ENCODE data around the gene MDN1.

Gene MDN1

GRCh38 chr6:89681983-89682564 is 137.5 kb downstream of the MDN1 start:
- H3K27ac ChIP-seq (ENCODE audit: poor library complexity, severe bottlenecking), result no peak overlapping the region
- H3K4me1 ChIP-seq (ENCODE audit: insufficient read depth, poor library complexity, severe bottlenecking), result no peaks in the 10 kb centered on the region
- H3K36me3 ChIP-seq (ENCODE audit: low read depth), result peaks cover 93% of the 10 kb centered on the region
- H3K27me3 ChIP-seq (ENCODE audit: insufficient read depth, poor library complexity, severe bottlenecking), result no peaks in the 10 kb centered on the region
- H3K4me3 ChIP-seq (ENCODE audit: severe bottlenecking), result no peak overlapping the region
- H3K9me3 ChIP-seq (ENCODE audit: severe bottlenecking), result no peaks in the 10 kb centered on the region
- ATAC-seq (ENCODE audit: low read depth) (no peak), DNase-seq (ENCODE audit: low spot score) (no peak)
- TF ChIP-seq, protein P1, sequence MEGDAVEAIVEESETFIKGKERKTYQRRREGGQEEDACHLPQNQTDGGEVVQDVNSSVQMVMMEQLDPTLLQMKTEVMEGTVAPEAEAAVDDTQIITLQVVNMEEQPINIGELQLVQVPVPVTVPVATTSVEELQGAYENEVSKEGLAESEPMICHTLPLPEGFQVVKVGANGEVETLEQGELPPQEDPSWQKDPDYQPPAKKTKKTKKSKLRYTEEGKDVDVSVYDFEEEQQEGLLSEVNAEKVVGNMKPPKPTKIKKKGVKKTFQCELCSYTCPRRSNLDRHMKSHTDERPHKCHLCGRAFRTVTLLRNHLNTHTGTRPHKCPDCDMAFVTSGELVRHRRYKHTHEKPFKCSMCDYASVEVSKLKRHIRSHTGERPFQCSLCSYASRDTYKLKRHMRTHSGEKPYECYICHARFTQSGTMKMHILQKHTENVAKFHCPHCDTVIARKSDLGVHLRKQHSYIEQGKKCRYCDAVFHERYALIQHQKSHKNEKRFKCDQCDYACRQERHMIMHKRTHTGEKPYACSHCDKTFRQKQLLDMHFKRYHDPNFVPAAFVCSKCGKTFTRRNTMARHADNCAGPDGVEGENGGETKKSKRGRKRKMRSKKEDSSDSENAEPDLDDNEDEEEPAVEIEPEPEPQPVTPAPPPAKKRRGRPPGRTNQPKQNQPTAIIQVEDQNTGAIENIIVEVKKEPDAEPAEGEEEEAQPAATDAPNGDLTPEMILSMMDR (IDR thresholded peaks at IDR 0.05; ENCODE audit: poor library complexity, severe bottlenecking), result no peak

GRCh38 chr6:89680551-89680950 is 139.0 kb downstream of the MDN1 start:
- H3K4me3 ChIP-seq (ENCODE audit: severe bottlenecking), result no peak overlapping the region
- H3K9me3 ChIP-seq (ENCODE audit: severe bottlenecking), result no peaks in the 10 kb centered on the region
- TF ChIP-seq, protein P1 (IDR thresholded peaks at IDR 0.05; ENCODE audit: poor library complexity, severe bottlenecking), result no peak
- H3K27me3 ChIP-seq (ENCODE audit: insufficient read depth, poor library complexity, severe bottlenecking), result no peaks in the 10 kb centered on the region
- ATAC-seq (ENCODE audit: low read depth), result no peak
- no peaks in the 10 kb centered on the region for H3K4me1 ChIP-seq (ENCODE audit: insufficient read depth, poor library complexity, severe bottlenecking)
- peaks cover 94% of the 10 kb centered on the region for H3K36me3 ChIP-seq (ENCODE audit: low read depth)
- no peak overlapping the region for H3K27ac ChIP-seq (ENCODE audit: poor library complexity, severe bottlenecking)
- DNase-seq (ENCODE audit: low spot score), result no peak

DNA sequence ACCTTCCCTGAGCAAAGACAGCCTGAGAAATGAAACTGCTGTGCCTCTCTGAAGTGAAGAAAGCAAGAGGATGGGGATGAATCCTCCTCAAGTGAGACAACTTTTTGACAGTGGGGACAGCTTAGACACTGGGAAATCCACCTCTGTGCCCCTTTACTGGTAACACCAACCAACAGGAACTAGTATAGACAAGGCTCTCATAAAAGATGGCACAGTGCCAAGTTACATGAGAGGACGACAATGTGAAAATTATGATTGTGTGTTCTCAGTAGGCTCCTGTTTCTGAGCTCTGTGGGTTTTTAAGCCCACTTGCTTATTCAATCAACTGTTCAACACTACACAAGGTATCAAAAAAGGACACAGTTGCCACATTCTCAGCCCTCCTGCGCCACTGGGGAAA is 139.4 kb downstream of the MDN1 start:
- no peak overlapping the region for H3K4me3 ChIP-seq (ENCODE audit: severe bottlenecking)
- TF ChIP-seq, protein P1 (IDR thresholded peaks at IDR 0.05; ENCODE audit: poor library complexity, severe bottlenecking), result no peak
- peaks cover 94% of the 10 kb centered on the region for H3K36me3 ChIP-seq (ENCODE audit: low read depth)
- no peak overlapping the region for H3K27ac ChIP-seq (ENCODE audit: poor library complexity, severe bottlenecking)
- ATAC-seq (ENCODE audit: low read depth) (no peak), DNase-seq (ENCODE audit: low spot score) (no peak)
- H3K27me3 ChIP-seq (ENCODE audit: insufficient read depth, poor library complexity, severe bottlenecking), result no peaks in the 10 kb centered on the region
- no peaks in the 10 kb centered on the region for H3K9me3 ChIP-seq (ENCODE audit: severe bottlenecking)
- no peaks in the 10 kb centered on the region for H3K4me1 ChIP-seq (ENCODE audit: insufficient read depth, poor library complexity, severe bottlenecking)

GRCh38 chr6:89679215-89680120 is 140.1 kb downstream of the MDN1 start:
- TF ChIP-seq, protein P1 (IDR thresholded peaks at IDR 0.05; ENCODE audit: poor library complexity, severe bottlenecking), result no peak
- no peak overlapping the region for H3K27ac ChIP-seq (ENCODE audit: poor library complexity, severe bottlenecking)
- H3K27me3 ChIP-seq (ENCODE audit: insufficient read depth, poor library complexity, severe bottlenecking), result no peaks in the 10 kb centered on the region
- no peak for ATAC-seq (ENCODE audit: low read depth)
- H3K9me3 ChIP-seq (ENCODE audit: severe bottlenecking), result no peaks in the 10 kb centered on the region
- H3K4me1 ChIP-seq (ENCODE audit: insufficient read depth, poor library complexity, severe bottlenecking), result no peaks in the 10 kb centered on the region
- peaks cover 93% of the 10 kb centered on the region for H3K36me3 ChIP-seq (ENCODE audit: low read depth)
- no peak for DNase-seq (ENCODE audit: low spot score)
- no peak overlapping the region for H3K4me3 ChIP-seq (ENCODE audit: severe bottlenecking)

DNA sequence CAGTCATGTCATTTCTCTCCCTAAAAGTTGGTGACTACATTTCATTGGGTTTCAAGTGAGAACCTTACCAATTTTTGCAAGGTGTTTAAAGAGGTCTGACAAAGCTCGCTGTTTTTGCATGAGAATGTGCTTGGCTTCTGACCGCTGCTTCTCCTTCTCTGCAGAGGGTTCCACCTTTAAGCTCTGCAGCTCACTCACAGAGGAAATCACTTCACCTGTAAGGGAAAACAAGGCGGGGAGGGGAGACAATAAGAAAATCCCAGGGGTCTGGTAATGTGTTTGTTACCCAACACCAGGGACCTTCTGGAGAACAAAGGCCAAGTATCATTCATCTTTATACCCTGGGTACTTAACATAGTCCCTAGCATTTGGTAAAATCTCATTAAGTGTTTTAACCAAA is 141.1 kb downstream of the MDN1 start:
- Histone ChIP-seq H3K36me3 (ENCODE audit: low read depth) (peaks cover 85% of the 10 kb centered on the region), H3K4me3 (ENCODE audit: severe bottlenecking) (no peak overlapping the region)
- no peak for DNase-seq (ENCODE audit: low spot score)

More for the DNA sequence above, 141.1 kb downstream of the MDN1 start:
- Histone ChIP-seq H3K27ac (ENCODE audit: poor library complexity, severe bottlenecking) (no peak overlapping the region), H3K9me3 (ENCODE audit: severe bottlenecking) (no peaks in the 10 kb centered on the region), H3K4me1 (ENCODE audit: insufficient read depth, poor library complexity, severe bottlenecking) (no peaks in the 10 kb centered on the region), H3K27me3 (ENCODE audit: insufficient read depth, poor library complexity, severe bottlenecking) (no peaks in the 10 kb centered on the region)
- no peak for ATAC-seq (ENCODE audit: low read depth)
- TF ChIP-seq, protein P1 (IDR thresholded peaks at IDR 0.05; ENCODE audit: poor library complexity, severe bottlenecking), result no peak
